ENCODE measurements around the gene MORN4.
A peak's percentile ranks its signal among the peaks of the same experiment; 100 is the strongest.

MORN4 gene

GRCh38 chr10:97573021-97573420 is 60.3 kb downstream of the MORN4 start:
- no peak for DNase-seq (ENCODE audit: low read depth)

GRCh38 chr10:97572214-97572989 is 60.9 kb downstream of the MORN4 start, which contains the start of gene ANKRD2:
Gene ANKRD2 (plus strand): TSS chr10:97572779. CDS start chr10:97572789, 10 bp downstream.
- peak; percentile 16 for DNase-seq (ENCODE audit: low read depth)

DNA sequence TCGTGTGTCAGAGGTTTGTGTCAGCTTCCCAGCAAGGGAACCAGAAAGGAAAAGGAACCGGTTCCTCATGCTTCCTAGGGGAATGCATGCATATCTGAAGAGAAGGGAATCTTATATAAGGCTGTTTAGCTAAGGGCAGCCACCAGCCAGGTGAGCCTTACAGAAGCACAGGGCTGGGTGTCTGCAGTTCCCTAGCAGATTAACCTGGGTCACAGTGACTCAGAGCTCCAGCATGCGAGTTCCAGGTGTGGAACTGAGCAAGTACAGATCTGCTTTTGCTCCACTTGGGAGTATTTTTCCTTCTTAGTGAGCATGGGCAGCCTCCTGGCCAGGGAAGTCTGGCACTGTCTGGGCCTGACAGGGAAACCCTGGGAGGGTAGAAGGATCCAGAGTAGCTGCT is 61.7 kb downstream of the MORN4 start:
- no peak for DNase-seq (ENCODE audit: low read depth)

DNA sequence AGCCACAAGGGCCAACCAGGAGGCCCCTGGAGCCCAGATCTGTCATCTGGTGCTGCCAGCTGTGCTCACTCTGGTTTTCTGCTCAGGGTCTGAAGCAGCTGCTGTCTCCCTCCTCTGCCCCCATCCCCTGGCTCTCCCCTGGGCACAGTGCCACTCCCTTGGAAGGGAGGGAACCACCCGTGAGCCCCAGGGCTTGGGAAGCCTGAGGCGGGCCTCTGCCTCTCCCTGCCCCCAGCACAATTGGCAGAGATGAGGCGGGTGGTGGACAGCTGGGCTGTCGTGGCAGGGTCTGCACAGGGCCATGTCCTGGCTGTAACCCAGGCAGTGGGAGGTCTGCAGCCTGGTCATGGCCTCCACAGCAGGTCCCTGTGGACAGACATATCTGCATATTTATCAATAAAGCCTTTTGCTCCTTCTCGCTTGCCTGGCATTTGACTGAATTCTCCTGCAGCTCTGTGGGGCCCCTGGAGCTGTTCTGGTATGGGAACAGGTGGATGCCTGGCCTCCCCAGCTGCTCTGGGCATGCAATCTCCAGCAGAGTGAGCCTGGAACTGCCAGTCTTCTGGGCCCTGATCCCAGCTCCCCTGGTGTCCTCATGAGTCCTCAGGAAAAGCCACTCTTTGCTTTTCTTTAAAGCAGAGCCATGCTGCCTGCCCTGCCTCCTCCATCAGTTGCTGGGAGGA is 62.4 kb downstream of the MORN4 start:
- no peak for DNase-seq (ENCODE audit: low read depth)

GRCh38 chr10:97570146-97570788 is 63.0 kb downstream of the MORN4 start:
- DNase-seq (ENCODE audit: low read depth): no peak

DNA sequence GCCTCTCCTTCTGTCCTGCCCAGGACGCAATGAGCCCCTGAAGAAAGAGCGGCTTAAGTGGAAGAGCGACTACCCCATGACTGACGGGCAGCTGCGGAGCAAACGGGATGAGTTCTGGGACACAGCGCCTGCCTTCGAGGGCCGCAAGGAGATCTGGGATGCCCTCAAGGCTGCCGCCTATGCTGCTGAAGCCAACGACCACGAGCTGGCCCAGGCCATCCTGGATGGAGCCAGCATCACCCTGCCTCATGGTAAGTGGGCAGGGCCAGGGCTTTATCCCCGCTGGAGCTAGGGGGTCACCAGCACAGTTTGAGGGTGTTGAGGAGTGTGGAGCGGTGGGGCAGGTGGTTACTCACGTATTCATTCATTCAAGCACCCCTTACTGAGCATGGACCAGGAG is 65.4 kb downstream of the MORN4 start:
- no peak for DNase-seq (ENCODE audit: low read depth)

GRCh38 chr10:97566336-97566996 is 66.8 kb downstream of the MORN4 start:
- DNase-seq (ENCODE audit: low read depth): no peak

DNA sequence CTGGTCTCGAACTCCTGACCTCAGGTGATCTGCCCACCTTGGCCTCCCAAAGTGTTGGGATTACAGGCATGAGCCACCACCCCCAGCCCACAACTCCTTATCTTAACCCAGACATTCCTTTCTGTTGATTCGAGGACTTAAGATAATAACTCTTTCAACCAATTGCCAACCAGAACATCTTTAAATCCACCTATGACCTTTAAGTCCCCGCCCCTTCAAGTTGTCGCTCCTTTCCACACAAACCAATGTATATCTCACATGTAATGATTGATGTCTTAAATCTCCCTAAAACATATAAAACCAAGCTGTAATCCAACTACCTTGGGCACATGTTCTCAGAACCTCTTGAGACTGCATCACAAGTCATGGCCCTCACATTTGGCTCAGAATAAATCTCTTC is 68.5 kb downstream of the MORN4 start:
- no peak for DNase-seq (ENCODE audit: low read depth)

All from stimulated activated CD8-positive, alpha-beta memory T cell treated with anti-CD3 and anti-CD28 coated beads, Interleukin-15, amount 100 ng/mL, for 1 hour (primary cell).